LNCAP (cell line): Measurements from ENCODE around the gene SPTBN2.

Experiments used
- TF ChIP-seq, protein P1 (sequence below): fragments of 450-650 bp; IDR thresholded peaks from 2 replicates; pipeline ENCODE4 v1.5.1; 2017; ENCODE audit warnings: mild to moderate bottlenecking

Gene SPTBN2

DNA sequence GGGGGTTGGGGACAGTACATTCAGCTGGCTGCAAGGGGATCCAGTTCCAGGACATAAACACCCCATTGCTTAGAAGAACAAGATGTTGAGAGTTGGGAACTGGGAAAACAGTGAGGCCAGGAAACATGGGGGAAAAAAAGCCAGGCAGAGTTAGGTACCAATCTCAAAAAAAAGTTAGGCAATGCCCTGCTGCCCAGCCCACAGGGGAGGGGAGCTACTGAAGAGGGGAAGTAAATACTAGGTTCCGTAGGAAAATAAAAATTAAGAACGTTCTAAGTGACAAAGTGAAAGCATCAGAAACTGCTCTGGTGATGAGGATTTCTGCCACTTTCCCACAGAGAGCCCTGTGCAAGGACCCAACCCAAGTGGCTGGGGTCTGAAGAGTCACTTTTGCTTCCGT, 12.0 kb downstream of the SPTBN2 start:
- TF ChIP-seq, protein P1, sequence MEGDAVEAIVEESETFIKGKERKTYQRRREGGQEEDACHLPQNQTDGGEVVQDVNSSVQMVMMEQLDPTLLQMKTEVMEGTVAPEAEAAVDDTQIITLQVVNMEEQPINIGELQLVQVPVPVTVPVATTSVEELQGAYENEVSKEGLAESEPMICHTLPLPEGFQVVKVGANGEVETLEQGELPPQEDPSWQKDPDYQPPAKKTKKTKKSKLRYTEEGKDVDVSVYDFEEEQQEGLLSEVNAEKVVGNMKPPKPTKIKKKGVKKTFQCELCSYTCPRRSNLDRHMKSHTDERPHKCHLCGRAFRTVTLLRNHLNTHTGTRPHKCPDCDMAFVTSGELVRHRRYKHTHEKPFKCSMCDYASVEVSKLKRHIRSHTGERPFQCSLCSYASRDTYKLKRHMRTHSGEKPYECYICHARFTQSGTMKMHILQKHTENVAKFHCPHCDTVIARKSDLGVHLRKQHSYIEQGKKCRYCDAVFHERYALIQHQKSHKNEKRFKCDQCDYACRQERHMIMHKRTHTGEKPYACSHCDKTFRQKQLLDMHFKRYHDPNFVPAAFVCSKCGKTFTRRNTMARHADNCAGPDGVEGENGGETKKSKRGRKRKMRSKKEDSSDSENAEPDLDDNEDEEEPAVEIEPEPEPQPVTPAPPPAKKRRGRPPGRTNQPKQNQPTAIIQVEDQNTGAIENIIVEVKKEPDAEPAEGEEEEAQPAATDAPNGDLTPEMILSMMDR, result no peak

DNA sequence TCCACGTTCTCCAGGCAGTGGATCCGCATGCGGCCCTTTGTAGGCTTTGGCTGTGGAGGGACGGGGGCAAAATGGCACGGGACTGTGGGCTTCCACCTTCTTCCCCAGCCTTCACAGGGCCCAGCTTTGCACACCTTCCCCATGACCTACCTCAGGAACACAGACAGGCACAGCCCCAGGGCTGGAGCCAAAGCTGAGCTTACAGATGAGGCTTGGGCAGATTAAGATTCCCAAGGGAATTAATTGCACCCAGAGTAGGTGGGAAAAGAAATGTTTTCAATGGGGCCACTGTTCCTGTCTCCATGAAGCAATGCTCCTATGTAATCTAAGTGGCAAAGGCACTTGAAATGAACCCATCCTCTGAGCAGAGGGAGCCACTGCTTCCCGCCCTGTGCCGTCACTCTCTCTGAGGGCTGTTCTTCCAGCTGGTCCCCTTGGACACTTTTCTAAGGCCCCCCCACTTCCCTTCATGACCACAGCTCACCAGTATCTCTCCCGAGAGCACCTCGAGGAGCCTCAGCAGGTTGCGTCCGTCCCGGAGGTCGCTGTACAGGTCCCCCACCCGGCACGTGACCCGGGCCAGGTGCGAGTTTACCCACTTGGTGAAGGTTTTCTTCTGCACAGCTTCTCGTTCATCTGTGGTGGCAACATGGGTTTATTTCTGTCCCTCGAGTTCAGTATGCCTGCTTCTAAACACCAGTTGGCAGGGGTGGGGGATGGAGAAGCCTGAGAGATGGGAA, 13.5 kb downstream of the SPTBN2 start:
- TF ChIP-seq, protein P1, result no peak

DNA sequence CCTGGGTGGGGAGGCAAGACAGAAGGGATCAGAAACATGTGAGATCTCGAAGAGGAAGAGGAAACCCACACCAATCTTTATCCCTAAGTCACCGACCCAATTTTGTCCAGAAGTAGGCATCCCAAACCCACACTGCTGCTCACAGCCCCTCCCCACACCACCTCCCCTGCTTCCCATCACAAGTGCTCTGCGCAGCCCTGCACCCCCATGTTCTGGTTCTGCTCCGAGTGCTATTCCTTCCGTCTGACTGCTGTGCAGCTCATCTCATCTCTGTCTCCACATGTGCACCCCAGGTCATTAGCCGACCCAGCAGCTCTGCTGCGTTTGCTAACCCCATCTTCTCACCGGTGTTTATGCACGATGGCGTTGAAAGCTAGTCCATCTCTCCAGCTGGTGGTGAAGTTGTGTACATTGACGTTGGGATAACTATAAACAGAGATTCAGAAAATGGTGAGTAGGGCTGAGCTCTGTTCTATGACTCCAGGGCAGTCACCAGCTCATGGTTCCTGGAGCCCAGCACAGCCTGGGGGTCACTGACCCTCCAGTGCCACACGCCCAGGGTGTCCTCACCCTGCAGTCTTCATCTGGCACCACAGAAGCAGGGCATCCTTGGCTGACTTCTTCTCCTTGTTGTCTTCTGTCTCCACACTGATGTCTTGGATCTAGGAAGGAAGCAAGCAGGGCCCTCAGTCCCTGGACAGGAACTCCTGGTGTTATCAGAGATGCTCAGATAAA, 15.1 kb downstream of the SPTBN2 start:
- TF ChIP-seq, protein P1, result no peak

DNA sequence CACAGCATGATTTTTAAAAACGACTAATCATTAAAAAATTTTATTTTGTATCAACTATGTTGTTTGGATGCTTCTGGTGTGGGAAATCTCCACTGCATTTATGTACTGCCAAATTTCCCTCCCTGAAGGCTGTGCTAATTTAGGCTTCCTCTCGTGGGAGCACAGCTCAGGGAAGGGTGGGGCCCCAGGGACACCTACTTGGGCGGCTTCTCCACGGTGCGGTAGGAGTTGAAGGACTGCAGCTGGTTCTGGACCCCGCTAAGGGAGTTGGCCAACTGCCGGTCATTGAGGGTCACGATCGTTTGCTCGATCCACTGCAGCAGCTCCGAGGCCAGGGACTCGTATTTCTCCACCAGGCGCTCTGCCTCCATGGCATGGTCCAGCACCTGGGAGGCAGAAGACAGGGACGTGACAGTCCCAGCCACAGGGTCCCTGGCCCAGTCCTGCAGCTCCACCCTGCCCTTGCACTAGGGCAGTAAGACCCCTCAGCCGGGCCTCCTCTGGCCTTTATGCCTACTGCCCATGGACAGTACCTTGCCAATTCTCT, 18.6 kb downstream of the SPTBN2 start:
- TF ChIP-seq, protein P1, result no peak

DNA sequence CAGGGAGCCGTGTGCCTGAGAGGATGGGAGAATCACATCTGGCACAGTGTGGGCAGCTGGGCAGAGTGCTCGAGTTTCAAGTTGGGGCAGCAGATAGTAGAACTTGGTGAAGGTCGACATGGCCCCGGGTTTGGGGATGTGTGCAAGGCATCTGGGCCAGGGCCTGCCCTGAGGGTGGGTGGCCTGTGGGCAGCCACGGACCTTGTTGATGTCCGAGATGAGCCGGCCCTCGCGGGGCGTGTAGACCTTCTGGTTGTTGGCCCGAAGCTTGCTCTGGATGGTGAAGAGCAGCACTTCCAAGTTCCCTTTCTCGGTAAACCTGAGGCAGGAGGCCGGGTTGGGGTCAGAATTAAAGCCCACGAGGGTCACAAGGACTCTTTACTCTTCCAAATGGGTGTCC, 20.3 kb downstream of the SPTBN2 start:
- TF ChIP-seq, protein P1, result no peak

DNA sequence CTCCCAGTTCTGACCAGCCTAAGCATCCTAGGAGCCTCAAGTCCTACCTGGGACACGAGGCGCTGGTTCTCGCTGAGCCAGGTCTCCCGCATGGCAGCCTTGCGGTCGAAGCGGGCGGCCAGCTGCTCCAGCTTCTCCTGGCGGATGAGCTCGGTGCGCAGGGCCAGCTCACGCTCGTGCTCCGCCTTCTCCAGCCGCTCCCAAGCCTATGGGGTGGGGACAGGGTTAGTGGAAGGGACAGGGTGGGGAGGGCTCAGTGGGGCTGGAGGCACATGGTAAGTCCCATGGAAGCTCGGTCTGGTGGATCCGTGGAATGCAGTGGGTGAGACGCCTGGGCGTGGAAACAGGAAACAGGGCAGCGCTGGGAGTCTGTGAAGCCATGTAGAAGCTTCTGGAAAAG, 20.9 kb downstream of the SPTBN2 start:
- TF ChIP-seq, protein P1, result no peak

DNA sequence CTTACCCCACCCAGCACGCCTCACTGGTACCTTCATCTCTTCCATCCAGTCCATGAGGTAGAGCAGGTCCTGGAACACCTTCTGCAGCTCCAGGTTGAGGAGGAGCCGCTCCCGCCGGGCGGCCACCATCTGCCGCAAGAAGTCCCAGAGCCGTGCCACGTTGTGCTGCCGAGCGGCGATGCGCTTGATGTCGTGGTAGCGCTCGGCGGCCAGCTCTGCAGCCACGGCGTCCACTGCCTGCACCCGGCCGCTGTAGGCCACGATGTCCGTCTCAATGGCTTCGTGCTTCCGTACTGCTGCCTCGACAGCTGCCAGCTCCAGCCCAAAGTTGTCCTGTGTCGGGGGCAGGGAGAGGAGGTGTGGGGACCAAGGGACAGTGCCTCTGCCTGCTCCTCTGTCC, 21.5 kb downstream of the SPTBN2 start:
- TF ChIP-seq, protein P1, result no peak
